ENCODE results near the gene B4GALNT3. TPM values are rescaled to one million over a fixed set of nuclear protein-coding genes. Genes with fewer than 3 reads are reported as not detected.

B4GALNT3 gene
- total and polyA plus RNA-seq, 2 experiments from 2014 or later, result 2.8 to 15.8 TPM

- Histone ChIP-seq H3K4me2 (no peak overlapping the region), H4K20me1 (replicated peaks; ENCODE audit: insufficient read depth) (no peaks in the 10 kb centered on the region), H3K27ac (ENCODE audit: low read depth) (no peak overlapping the region), H3K4me3 (no peak overlapping the region), H3K27me3 (ENCODE audit: insufficient read depth) (no peaks in the 10 kb centered on the region), H3K36me3 (ENCODE audit: insufficient read depth) (no peaks in the 10 kb centered on the region), H3K9me2 (ENCODE audit: insufficient read depth) (no peaks in the 10 kb centered on the region), H3K79me2 (replicated peaks; ENCODE audit: insufficient read depth) (no peaks in the 10 kb centered on the region; the same call in 1 of the 2 replicates), H3K4me1 (ENCODE audit: insufficient read depth) (peaks cover 21% of the 10 kb centered on the region), H3F3A (replicated peaks; ENCODE audit: low read depth) (no peaks in the 10 kb centered on the region; the same call in 1 of the 2 replicates), H2AFZ (no peak overlapping the region)
- no peak overlapping the region for H3K4me3 Mint-ChIP-seq
- peaks cover 5% of the 10 kb centered on the region for H3K27me3 Mint-ChIP-seq (ENCODE audit: insufficient read depth, low read depth, poor library complexity)
- no peaks in the 10 kb centered on the region for H3K36me3 Mint-ChIP-seq (ENCODE audit: low read depth)
- peaks cover 33% of the 10 kb centered on the region for H3K4me1 Mint-ChIP-seq
- H3K27ac Mint-ChIP-seq, result no peak overlapping the region
- no peak for TF ChIP-seq CREB1 (CRISPR knock-in tag; IDR thresholded peaks at IDR 0.05; ENCODE audit: low read depth)
- no peak for TF ChIP-seq ZNF331 (CRISPR knock-in tag; IDR thresholded peaks at IDR 0.05; ENCODE audit: low read depth)
- no peak for TF ChIP-seq ZNF114 (CRISPR knock-in tag; IDR thresholded peaks at IDR 0.05)
- TF ChIP-seq POLR2AphosphoS5 (IDR thresholded peaks at IDR 0.05; ENCODE audit: low read depth), result no peak
- no peak for TF ChIP-seq STAT1 (IDR thresholded peaks at IDR 0.05; ENCODE audit: unreplicated experiment)
- TF ChIP-seq EZH2phosphoT487 (IDR thresholded peaks at IDR 0.05; ENCODE audit: unreplicated experiment), result no peak
- TF ChIP-seq NANOG (IDR thresholded peaks at IDR 0.05; ENCODE audit: borderline replicate concordance), result no peak
- no peak for ATAC-seq
- no peak for DNase-seq (ENCODE audit: low spot score)
- no peaks in the 10 kb centered on the region for H3K9me3 Mint-ChIP-seq
Observed at GRCh38 chr12:505221-505620, 45.5 kb downstream of the B4GALNT3 start.

GRCh38 chr12:507391-507796 is 47.7 kb downstream of the B4GALNT3 start:
- H4K20me1 ChIP-seq (replicated peaks; ENCODE audit: insufficient read depth), result no peaks in the 10 kb centered on the region
- H3K36me3 ChIP-seq (ENCODE audit: insufficient read depth), result no peaks in the 10 kb centered on the region
- H3F3A ChIP-seq (replicated peaks; ENCODE audit: low read depth), result no peaks in the 10 kb centered on the region; the same call in 1 of the 2 replicates
- no peak overlapping the region for H3K27ac Mint-ChIP-seq
- ATAC-seq (no peak), DNase-seq (ENCODE audit: low spot score) (no peak)
- H3K27ac ChIP-seq (ENCODE audit: low read depth), result no peak overlapping the region
- H3K4me3 Mint-ChIP-seq, result no peak overlapping the region
- TF ChIP-seq ZNF331 (CRISPR knock-in tag; IDR thresholded peaks at IDR 0.05; ENCODE audit: low read depth) (no peak), EZH2phosphoT487 (IDR thresholded peaks at IDR 0.05; ENCODE audit: unreplicated experiment) (no peak), CREB1 (CRISPR knock-in tag; IDR thresholded peaks at IDR 0.05; ENCODE audit: low read depth) (no peak), JUNB (IDR thresholded peaks at IDR 0.05; ENCODE audit: unreplicated experiment) (no peak), STAT1 (IDR thresholded peaks at IDR 0.05; ENCODE audit: unreplicated experiment) (no peak), NANOG (IDR thresholded peaks at IDR 0.05; ENCODE audit: borderline replicate concordance) (no peak), ZNF114 (CRISPR knock-in tag; IDR thresholded peaks at IDR 0.05) (no peak), EZH2 (IDR thresholded peaks at IDR 0.05; ENCODE audit: low read depth, unreplicated experiment) (no peak), CTCF (conservative IDR thresholded peaks at IDR 0.05; ENCODE audit: low read depth in 2 of 2) (no peak), ZNF462 (CRISPR knock-in tag; IDR thresholded peaks at IDR 0.05) (no peak), ETS1 (IDR thresholded peaks at IDR 0.05) (no peak)
- peaks cover 27% of the 10 kb centered on the region for H3K4me1 ChIP-seq (ENCODE audit: insufficient read depth)
- no peak overlapping the region for H2AFZ ChIP-seq
- H3K27me3 ChIP-seq (ENCODE audit: insufficient read depth), result no peaks in the 10 kb centered on the region
- H3K4me3 ChIP-seq, result no peak overlapping the region
- peaks cover 32% of the 10 kb centered on the region for H3K4me1 Mint-ChIP-seq
- H3K27me3 Mint-ChIP-seq (ENCODE audit: insufficient read depth, low read depth, poor library complexity), result peaks cover 5% of the 10 kb centered on the region
- no peaks in the 10 kb centered on the region for H3K9me2 ChIP-seq (ENCODE audit: insufficient read depth)
- H3K79me2 ChIP-seq (replicated peaks; ENCODE audit: insufficient read depth), result no peaks in the 10 kb centered on the region; the same call in 1 of the 2 replicates
- H3K9me3 Mint-ChIP-seq, result no peaks in the 10 kb centered on the region
- no peak overlapping the region for H3K4me2 ChIP-seq
- no peaks in the 10 kb centered on the region; the same call in 1 of the 3 replicates for H3K36me3 Mint-ChIP-seq (ENCODE audit: low read depth)
